C1 segment of cervical spinal cord (tissue), 14 donors: ENCODE results near the gene BTAF1.
A peak's percentile ranks its signal among the peaks of the same experiment; 100 is the strongest.
"Not testable (repeated sequence)": the region's sequence is repeated elsewhere in the genome, so short reads cannot be mapped to it uniquely, and the experiment has no call there.

Experiments used
- DNase-seq, 14 donors: peaks; one replicate each; lab custom pipeline; 2025; lab: John Stamatoyannopoulos, UW

The BTAF1 gene

DNA sequence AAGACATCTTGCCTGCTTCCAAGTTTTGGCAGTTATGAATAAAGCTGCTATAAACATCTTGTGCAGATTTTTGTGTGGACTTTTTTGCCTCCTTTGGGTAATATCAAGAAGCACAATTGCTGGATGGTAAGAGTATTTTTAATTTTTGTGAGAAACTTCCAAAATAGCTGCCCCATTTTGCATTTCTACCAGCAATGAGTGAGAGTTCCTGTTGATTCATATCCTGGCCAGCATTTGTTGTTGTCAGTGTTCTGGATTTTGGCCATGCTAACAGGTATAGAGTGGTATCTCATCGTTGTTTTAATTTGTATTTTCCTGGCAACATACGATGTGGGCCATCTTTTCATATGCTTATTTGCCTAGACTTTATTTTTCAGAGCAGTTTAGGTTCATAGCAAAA is 53.9 kb downstream of the BTAF1 start:
- DNase-seq, result no peak

GRCh38 chr10:91978585-91978984 is 55.0 kb downstream of the BTAF1 start:
- no peak for DNase-seq

GRCh38 chr10:91980319-91980718 is 56.7 kb downstream of the BTAF1 start:
- DNase-seq, result peak in 1 of 14 donors; percentile 1

- DNase-seq, result no peak
Observed at GRCh38 chr10:91983416-91983815, 59.8 kb downstream of the BTAF1 start.

DNA sequence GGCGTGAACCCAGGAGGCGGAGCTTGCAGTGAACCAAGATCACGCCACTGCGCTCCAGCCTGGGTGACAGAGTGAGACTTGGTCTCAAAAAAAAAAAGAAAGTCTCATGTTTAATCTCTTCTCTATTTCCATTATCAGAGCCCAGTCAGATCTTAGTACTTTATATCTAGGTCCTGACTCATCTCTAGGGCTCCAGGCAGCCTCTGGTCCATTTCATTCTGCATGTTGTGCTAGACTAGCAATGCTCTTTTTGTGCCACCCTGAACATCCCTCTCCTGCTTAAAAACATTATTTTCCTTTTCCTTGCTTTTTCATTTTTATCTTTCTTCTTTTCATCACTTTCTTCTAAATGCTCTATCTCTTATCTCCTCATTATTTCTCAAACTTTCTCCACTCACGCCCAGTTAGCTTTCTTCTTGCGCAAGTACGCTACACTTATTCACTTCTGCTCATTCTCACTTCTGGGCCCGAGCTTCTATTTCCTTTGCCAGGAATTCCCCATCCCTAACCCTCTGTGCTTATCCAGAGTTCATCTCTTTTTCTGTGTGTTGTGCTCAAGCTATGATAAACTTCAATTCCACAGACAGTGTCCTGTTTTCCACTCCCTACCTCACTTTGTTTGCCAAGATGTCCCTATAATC is 63.9 kb downstream of the BTAF1 start:
- DNase-seq, result no peak

DNA sequence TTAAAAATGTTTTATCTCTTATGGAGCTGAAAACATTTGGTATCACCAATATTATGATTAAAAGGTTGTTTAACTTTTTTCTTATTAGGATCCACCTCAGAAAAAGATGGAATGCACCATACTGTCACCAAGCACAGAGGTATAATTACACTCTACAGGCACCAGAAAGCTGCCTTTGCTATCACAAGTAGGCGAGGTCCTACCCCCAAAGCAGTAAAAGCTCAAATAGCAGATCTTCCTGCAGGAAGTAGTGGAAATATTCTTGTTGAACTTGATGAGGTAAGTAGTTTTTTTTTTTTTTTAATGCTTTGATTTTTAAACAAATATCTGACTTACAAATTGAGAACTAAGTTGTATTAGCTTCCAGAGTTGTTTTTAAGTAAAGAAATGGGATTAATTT is 68.5 kb downstream of the BTAF1 start:
- DNase-seq, result no peak

- no peak for DNase-seq
Observed at GRCh38 chr10:91996266-91996665, 72.7 kb downstream of the BTAF1 start.

- DNase-seq, result no peak
Observed at GRCh38 chr10:92001581-92001980, 78.0 kb downstream of the BTAF1 start.

DNA sequence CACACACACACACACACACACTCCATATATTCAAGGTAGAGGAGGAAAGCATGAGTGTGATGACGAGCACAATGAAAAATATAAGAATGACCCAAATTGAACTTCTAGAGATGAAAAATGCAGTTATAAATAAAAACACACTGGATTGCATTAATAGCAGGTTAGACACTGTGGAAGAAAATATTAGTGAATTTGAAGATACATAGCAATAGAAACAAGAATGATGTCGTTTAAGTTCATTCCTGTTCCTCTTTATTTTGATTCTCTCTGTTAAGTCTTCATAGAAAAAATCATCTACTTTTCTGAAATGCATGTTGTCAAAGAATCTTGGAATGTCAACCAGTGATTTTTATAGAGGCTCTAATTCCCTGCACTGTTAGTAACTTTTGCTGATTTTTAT is 78.4 kb downstream of the BTAF1 start:
- DNase-seq, result no peak

GRCh38 chr10:92003258-92003657 is 79.7 kb downstream of the BTAF1 start:
- DNase-seq, result no peak

GRCh38 chr10:92005978-92006377 is 82.4 kb downstream of the BTAF1 start:
- DNase-seq, result no peak

DNA sequence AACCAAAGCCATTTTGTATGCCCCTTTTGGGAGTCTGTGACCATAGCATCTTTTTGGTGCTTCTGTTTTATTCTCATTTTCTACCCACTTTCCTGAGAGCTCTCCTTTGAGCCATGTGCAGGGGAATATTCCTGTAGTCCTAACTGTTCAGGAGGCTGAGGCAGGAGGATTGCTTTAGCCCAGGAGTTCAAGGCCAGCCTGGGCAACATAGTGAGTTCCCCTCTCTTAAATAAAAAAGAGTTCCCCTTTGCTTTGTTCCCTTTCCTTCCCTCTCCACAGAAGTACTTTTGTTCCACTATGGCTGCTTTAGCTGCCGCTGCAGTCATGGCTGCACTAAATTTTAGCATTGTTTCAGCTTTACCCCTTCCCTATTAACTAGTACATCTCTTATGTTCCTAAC is 85.9 kb downstream of the BTAF1 start:
- DNase-seq, result no peak

DNA sequence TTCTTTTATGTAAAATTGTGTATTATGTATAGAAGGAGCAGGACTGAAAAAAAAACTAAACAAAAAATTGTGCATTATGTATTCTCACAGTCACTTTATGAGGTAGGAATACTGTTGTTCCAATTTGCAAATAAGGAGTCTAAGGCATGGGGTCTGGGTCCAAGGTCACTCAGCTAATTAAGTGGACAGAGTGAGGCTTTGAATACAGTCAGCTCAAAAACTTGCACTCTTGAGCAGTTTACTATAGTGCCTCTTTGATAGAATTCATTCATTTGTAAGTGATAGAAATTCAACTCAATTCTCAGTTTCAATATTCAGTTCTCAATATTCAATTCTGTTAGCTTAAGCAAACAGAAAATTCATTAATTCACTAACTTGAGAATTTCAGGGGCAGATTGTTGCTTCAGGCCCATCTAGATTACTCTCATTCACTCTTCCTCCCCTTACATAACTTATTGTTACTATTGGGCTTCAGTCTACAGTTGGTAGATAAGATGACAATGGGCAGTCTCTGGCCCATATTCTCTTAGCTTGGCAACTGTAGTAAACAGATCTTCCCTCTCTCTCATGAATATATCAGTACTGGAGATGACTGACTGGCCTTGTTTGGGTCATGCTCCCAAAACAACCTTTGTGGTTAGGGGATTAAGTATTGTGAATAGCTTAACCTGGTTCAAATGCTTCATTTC is 86.6 kb downstream of the BTAF1 start:
- DNase-seq, result no peak

GRCh38 chr10:92011560-92012214 is 88.1 kb downstream of the BTAF1 start:
- DNase-seq, result no peak

- no peak for DNase-seq
Observed at GRCh38 chr10:92014620-92015019, 91.0 kb downstream of the BTAF1 start.

DNA sequence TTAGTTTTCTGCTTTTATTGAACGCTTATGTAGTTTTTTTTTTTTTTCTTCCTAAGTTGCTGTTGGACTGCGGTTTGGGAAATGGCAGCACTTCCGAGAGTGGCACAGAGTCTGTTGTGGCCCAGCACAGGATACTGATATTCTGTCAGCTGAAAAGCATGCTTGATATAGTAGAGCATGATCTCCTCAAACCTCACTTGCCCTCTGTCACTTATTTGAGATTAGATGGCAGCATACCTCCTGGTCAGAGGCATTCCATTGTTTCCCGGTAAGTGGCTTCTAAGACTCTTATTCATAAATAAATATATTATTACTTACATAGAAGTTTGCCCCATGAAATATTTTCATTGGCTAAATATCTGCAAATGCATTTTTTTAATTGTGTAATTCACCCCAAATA is 101.1 kb downstream of the BTAF1 start:
- no peak for DNase-seq

- DNase-seq, result not testable (repeated sequence)
Observed at GRCh38 chr10:92025340-92025739, 101.8 kb downstream of the BTAF1 start.

DNA sequence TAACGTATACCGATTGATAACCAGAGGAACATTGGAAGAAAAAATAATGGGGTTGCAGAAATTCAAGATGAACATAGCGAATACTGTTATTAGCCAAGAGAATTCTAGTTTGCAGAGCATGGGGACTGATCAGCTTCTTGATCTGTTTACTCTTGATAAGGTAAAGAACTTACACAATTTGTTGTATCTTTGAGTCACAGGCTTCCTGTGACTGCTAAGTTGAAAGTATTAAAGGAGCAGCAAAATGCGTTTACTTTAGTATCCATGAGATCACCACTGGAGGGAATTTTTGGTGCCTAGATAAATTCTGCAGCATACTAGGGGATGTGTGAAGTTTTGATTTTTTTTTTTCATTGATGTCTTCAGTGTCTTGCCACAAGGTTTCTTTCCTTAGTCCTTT is 103.6 kb downstream of the BTAF1 start:
- DNase-seq, result no peak

DNA sequence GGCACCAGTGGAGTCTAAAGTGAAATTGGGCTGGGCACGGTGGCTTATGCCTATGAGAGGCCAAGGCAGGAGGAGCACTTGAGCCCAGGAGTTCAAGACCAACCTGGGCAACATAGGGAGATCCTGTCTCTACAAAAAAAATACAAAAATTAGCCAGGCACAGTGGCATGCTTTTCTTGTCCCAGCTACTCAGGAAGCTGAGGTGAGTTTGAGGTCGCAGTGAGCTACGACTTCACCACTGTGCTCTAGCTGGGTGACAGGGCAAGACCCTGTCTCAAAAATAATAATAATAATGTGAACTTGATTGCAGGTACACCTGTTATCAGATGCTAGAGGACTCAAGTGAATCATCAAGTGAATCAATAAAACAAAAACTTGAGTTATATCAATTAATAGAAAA is 108.0 kb downstream of the BTAF1 start:
- DNase-seq, result no peak

DNA sequence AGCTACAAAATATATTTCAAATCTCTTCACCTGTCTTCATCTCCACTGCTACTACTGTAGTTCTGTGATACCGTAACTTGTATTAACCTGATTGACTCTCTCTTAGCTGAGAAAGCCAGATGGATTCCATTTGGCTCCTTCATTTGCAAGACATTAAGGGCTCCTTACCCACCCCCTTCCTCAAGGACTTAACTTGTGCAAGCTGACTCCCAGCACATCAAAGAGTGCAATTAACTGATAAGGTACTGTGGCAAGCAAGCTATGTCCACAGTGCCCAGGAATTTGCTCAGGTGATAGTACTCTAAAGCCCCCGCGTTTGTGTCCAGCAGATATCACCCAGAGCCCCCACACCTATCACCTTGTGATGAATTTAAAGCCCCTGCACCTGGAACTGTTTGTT is 109.5 kb downstream of the BTAF1 start:
- DNase-seq, result not testable (repeated sequence)

- DNase-seq, result no peak
Observed at GRCh38 chr10:92038949-92039348, 115.4 kb downstream of the BTAF1 start.

DNA sequence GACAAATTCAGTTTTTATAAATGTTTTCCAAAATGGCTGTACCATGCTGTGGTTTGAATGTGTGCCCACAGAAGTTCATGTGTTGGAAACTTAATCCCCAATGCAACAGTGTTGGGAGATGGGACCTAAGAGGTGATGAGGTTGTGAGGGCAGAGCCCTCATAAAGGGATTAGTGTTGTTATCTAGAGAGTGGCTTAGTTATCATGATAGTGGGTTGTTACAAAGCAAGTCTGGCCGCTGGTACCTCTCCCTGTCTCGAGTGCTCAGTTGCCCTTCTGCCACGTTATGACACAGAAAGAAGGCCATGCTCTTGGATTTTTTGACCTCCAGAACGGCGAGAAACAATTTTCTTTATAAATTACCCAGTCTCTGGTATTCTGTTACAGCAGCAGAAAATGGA is 119.0 kb downstream of the BTAF1 start:
- no peak for DNase-seq

DNA sequence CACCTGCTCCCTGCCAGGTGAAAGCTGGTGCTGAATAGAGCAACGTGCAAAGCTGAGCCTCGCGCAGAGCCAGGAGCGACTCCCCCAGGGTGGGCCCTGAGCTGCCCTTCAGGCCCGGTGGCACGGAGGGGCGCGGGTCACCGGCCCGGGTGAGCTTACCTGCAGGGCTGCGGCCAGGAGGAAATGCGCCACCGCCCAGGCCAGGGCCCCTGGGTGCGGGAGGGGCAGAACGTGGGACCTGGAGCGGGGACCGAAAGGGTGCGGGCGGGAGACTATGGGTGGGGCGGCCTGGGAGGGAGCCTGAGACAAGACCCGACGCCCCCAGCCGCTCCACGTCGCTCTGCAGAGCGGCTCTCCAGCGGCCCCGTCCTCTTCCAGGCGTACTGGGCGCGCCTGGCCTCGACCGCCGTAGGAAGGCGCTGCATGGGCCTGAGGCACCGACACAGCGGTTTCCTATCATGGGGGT is 122.1 kb downstream of the BTAF1 start:
- no peak for DNase-seq
